GM15510 (cell line): Measurements from ENCODE around the gene DNM2.

Source experiments
- POLR2A ChIP-seq: IDR thresholded peaks from 3 replicates; pipeline ENCODE4 v1.6.1; 2011; ENCODE audit warnings: borderline replicate concordance; ENCODE audit not compliant: insufficient read length; ENCODE audit errors: extremely low read depth

The DNM2 gene

DNA sequence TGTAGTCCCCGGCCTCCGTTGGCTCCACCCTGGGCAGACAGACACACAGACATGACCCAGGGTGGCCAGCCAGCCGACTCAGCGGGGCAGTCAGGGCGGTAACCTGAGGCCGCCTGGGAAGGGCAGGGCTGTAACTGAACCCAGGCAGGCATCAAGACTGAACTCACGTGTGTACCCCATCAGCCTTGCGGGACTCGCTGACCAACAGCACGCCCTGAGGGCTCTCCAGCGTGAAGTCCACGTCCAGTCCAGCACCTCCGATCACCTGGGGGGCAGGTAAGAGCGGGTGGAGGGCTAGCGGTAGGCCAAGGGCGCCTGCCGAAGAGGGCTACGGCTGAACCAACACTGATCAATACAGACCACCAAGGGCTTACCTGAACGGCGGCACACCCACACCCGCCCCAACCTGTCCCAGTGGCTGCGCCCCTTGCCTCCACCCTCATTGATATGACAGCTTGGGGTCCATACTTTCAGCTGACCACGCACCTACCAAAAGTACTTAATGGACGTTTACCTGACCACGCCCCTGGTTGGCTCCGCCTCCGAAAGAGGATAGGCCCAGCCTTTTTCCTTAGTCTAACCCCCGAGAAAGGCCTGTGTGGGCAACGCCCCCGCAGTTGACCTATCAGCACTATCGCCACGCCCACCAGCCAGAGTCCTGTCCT, 117.3 kb downstream of the DNM2 start:
- TF ChIP-seq POLR2A: no peak

DNA sequence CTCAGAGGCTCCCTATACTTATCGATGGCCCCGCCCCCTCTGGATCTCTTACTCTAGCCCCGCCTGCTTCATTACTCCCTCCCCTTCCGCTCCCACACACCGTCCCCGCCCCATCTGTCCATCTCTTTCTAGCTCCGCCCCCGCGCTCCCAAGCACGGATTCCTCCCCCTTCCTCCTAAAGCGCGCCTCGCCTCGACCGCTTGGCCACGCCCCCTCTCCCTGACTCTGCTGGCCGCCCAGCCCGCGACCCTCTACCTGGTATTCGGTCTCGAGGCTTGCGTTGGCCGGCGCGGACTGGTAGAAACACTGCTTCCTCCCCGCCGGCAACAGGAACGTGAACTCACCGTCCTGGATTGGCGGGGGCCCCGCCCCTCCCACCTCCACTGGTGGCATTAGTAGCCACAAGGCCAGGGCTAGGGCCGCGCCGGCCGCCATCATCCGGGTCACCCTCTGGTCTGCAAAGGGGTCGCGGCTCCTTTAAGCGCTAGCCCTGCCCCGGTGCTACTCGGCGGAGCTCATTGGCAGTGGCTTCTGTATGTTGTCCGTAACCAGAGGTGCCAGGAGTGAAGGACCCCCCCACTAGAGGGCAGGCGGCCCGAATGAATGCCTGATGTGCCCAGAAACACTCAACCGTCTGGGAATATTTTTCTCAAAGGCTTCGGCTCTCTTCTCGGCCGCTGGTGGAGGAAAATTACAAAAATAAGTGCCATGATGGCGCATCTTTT, 118.0 kb downstream of the DNM2 start, which contains the start of gene TMED1:
Gene TMED1, minus strand, starts transcription at position 459 of the 725 bp plus-strand sequence. Its CDS starts 21 bp downstream, at position 438.
- TF ChIP-seq POLR2A: peak; percentile 48

DNA sequence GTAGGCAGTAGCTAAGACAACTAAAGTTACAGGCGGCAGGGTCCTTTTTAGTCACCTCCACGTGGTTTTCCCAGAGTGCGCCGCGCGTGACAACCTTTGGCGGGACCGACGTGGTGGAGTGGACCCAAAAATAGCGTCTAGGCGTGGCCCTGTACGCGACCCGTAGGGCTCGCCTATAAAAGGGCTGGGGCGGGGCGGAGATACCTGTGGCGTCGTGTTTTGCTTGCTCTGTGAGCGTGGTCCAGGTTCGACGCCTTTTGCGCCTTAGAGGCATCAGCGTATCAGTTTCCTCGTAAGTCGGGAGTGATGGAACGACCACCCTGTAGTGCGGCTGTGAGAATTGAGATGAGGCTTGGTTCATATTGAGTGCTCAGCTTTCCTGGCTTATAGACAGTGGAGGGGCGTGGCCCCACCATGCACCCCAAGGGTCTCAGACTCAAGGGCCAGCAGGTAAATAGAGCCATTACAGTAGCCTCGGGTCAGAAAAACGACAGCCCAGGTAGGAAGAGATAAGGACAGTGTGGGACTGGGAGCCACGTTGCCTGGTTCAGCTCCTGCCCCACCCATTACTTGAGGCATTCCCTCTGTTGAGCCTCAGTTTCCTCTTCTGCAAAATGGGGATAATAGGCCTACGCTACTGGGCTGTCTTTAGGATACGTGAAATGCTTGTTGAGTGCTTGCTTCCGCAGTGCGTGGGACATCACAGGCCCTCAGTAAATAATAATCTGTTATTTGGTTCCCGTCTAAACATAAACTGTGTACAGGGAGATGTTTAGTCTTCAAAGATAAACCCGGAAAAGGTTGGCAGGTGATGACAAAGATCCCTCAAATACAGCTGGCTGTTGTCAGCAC, 118.8 kb downstream of the DNM2 start:
- no peak for TF ChIP-seq POLR2A

DNA sequence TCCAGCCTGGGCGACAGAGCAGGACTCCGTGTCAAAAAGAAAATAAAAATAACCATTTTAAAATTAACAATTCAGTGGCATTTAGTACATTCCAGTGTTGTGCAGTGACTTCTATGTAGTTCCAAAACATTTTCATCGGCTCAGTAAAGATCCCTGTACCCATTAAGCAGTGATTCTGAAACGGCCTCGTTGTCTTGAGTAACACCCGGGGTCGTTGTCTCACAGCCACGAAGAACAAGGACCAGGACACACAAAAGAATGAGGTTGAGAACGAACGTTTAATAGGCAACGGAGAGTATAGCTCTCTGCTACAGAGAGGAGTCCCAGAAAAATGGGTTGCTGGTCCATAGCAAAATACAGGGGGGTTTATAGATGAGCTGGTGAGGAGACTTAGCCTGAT, 120.5 kb downstream of the DNM2 start:
- no peak for TF ChIP-seq POLR2A

DNA sequence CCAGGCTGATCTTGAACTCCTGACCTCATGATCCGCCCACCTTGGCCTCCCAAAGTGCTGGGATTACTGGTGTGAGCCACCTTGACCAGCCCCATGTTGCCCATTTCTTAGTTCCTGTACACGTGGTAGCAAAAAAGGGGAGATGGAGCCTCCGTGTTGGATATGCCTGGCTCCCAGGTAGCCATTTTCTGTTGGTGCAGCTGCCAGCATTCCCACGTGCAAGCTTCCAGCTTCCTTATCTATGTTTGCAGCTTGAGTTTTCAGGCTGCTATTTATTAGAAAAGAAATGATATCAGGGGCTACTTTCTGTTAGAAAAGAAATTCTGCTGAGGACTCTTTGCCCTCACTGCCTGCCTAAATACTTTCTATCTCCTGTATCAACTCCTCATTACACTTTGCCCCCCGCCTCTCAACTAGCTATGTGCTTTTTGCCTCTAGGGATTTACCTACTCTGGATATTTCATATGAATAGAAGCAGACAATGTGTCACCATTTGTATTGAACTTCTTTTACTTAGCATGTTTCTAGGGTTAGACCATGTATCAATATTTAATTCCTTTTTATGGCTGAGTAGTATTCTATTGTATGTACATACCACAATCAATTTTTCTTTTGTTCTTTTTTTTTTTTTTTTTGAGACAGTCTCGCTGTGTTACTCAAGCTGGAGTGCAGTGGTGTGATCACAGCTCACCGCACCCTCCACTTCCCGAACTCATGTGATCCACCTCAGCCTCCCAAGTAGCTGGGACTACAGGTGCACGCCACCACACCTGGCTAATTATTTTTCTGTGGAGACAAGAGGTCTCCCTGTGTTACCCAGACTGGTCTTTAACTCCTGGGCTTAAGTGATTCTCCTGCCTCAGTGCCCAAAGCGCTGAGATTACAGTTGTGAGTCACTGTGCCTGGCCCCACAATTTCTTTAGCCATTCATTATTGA, 121.5 kb downstream of the DNM2 start:
- TF ChIP-seq POLR2A: no peak

DNA sequence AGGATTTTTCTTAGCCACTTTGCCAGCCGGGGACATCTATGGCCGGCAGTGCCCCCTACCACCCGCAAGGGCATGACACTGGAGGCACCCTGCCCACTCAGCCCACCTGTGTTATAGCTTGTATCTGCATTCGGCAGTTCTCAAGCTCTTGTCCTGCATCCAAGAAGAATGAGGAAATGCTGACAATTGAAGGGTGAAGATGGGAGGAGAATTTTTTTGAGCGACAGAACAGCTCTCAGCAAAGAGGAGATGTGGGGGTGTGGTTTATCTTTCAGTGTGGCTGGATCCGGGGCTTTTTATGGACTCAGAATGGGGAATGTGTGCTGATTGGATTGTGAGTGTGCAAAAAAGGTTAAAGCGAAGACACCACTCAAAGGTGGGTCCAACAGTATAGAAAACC, 124.9 kb downstream of the DNM2 start:
- TF ChIP-seq POLR2A: no peak

DNA sequence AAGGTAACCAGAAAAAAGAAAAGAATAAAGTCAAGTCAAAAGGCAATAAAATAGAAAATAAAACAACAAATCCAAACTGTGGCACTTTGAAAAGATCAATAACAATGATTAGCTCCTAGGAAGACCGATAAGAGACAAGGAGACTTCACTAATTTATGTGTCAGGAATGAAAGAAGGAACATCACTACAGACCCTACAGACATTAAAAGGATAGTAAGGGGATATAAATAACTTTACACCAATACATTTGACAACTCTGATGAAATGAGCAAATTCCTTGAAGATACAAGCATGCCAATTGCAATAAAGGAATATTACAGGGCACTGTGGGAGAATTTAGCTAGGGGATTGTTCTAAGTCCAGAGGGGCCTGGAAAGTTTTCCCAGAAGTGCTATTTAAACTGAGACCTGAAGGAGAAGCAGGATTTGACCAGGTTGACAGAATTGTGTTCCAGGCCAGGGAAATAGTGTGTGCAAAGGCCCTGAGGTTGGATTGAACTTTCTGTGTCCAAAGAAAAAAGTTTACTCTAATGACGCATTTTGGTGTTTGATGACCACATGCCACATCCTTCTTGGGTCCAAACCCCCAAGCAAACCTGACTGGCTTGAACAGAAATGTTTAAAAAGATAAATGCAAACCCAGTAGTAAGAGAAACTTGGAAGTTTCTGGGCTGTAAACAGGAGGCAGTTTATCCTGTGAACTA, 128.8 kb downstream of the DNM2 start:
- TF ChIP-seq POLR2A: no peak

DNA sequence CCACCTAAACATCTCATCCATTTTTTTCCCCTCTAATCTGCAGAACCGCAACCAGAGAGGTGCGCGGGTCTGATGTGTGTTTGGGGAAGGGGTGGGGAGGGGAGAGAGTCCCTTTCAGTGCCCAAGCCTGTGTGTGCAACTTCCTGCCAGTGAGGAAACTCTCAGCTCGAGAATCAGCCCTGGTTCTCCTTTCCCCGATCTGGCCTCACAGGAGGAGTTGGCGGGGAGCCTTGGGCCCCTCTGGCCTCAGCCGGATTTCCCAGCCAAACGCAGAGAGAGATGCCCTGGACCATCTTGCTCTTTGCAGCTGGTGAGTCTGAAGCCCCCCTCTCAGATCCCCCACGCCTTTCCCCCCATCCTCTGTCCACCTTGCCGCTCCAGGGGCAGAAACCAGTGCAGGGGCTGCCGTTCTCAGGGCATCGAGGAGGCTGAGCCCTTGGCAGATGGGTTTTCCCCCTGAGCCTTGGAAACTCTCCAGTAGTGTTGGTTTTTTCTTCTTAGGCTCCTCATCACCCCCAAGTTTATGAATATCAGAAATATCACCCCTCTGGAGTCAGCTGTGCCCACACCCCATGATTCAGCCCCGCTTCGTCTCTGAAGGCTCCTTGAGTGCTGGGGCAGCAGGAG, 130.5 kb downstream of the DNM2 start, which contains the start of gene C19orf38:
Gene C19orf38, plus strand, starts transcription at position 186 of the 627 bp plus-strand sequence. Its CDS starts 94 bp downstream, at position 280.
- TF ChIP-seq POLR2A: no peak

DNA sequence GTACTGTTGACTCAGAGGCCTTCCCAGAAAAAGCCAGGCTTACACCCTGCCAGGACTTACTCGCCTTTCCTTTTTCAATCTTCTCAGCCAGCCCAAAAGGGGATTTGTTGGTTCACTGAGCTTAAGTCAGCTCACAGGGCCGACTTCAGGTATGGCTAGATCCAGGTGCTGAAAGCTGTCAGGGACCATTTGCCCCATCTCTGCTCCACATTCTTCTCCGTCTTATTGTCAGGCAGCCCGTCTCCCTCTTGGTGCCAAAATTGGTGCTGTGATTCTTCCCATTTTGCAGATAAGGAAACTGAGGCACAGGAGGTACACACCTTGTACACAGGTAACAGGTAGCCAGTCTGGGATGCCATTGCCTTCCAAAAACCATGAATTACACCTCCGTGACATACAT, 132.8 kb downstream of the DNM2 start:
- no peak for TF ChIP-seq POLR2A

DNA sequence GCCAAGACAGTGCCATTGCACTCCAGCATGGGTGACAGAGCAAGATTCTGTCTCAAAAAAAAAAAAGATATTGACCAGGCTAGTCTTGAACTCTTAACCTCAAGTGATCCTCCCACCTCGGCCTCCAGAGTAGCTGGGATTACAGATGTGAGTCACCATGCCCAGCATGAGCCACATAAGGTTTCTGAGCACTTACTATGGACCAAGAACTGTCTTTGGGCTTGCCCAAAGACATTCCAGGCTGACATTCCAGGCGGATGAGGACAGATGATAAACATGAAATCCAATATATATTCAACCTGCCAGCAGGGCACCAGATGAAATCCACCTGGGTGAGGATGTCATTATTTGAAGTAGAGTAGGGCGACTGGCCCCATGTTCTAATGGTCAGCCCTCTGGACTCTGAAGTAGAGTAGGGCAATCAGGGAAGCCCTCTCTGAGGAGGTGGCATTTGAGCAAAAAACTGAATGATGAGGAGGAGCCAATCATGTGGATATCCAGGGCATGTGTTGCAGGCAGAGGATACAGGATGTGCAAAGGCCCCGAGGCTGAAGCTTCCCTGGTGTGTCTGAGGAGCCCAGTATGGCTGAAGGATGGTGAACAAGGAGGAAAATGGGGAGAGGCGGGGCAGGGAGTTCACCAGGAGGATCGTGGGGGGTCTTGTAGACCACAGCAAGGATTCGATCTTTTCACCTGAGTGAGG, 134.4 kb downstream of the DNM2 start:
- TF ChIP-seq POLR2A: no peak

DNA sequence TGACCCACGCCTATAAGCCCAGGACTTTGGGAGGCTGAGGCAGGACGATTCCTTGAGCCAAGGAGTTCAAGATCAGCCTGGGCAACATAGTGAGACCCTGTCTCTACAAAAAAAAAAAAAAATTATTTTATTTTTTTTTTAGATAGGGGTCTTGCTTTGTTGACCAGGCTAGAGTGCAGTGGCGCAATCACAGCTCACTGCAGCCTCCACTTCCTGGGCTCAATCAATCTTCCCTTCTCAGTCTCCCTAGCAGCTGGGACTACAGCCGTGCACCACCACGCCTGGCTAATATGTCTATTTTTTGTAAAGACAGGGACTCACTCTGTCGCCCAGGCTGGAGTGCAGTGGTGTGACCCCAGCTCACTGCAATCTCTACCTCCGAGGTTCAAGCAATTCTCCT, 135.1 kb downstream of the DNM2 start:
- no peak for TF ChIP-seq POLR2A

DNA sequence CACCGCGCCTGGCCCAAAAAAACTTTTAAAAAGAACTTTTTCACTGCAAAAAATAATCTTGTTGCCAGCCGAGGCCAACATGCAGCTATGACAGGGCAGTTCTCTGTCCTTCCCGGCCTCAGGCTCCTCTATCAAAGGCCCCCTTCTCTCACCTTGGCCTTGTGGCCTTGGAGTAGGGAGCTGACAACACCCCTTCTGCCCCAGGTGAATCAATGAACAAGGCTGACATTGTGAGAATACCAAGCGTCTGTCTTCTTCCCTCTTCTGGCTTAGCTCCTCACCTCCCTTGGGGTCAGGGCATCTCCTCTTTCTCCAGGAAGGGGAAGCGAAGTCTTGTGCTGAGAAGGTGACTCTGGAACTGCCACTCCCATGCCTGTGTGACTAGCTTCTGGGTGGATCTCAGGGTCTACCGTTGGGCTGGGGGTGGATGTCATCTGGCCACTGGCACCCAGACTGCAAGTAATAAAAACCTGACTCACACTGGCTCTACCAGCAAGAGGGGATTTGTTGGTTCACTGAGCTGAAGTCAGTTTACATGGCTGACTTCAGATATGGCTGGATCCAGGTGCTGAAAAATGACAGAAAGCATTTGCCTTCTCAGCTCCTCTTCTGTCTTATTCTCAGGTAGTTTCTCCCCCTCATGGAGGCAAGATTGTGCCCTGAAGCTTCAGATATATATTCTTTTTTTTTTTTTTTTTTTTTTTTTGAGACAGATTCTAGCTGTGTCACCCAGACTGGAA, 136.6 kb downstream of the DNM2 start:
- no peak for TF ChIP-seq POLR2A

DNA sequence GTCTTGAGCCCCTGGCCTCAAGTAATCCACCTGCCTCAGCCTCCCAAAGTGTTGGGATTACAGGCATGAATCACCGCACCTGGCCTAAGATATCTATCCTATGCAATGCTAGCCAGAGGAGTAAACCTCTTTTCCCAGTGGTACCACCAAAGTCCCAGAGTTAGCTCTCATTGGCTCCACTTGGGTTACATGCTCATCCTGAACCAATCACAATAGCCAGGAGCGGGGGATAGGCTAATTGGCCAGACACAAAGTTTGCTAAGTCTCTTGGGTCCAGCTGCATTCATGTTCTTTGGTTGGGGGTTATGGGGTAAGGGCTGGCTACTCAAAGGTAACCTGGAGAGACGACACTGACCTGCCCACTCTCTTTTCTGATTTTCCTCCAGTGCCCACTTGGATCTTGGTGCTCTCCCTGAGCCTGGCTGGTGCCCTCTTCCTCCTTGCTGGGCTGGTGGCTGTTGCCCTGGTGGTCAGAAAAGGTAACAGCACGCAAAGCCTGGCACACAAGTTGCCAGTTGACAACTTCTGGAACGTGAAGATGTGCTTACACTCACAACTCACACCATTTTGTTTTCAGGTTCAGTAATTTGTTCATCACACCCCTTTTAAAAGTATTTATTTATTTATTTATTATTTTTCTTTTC, 138.1 kb downstream of the DNM2 start:
- TF ChIP-seq POLR2A: no peak
